Osteocyte (in vitro differentiated cells): Measurements from ENCODE around the gene JADE1. TPM values are rescaled to one million over a fixed set of nuclear protein-coding genes. Genes with fewer than 3 reads are reported as not detected.

Source experiments
- DNase-seq: peaks from one replicate; pipeline ENCODE4 v3.0.0; 2021; ENCODE audit warnings: mixed read lengths; ENCODE audit not compliant: unreplicated experiment; ENCODE audit errors: extremely low spot score
- H3K27ac Mint-ChIP-seq: one replicate; pipeline ENCODE4 v1.8.0; 2021; ENCODE audit warnings: mild to moderate bottlenecking, mixed read lengths; ENCODE audit not compliant: unreplicated experiment
- H3K27me3 Mint-ChIP-seq: one replicate; pipeline ENCODE4 v1.8.0; 2021; ENCODE audit warnings: mixed read lengths; ENCODE audit not compliant: unreplicated experiment
- H3K36me3 Mint-ChIP-seq: one replicate; pipeline ENCODE4 v1.8.0; 2021; ENCODE audit warnings: mixed read lengths; ENCODE audit not compliant: unreplicated experiment
- H3K4me1 Mint-ChIP-seq: one replicate; pipeline ENCODE4 v1.8.0; 2021; ENCODE audit warnings: mixed read lengths; ENCODE audit not compliant: unreplicated experiment
- H3K4me3 Mint-ChIP-seq: one replicate; pipeline ENCODE4 v1.8.0; 2021; ENCODE audit warnings: mild to moderate bottlenecking, moderate library complexity, mixed read lengths; ENCODE audit not compliant: unreplicated experiment
- H3K9me3 Mint-ChIP-seq: one replicate; pipeline ENCODE4 v1.8.0; 2021; ENCODE audit warnings: mixed read lengths; ENCODE audit not compliant: unreplicated experiment
- total RNA-seq: library from RNA; stranded (reverse); gene quantifications from 2 replicates; pipeline ENCODE4 v1.2.1, GENCODE V29; 2021
- TF ChIP-seq, protein P1 (sequence below): fragments of 200-600 bp; sonication (generic); IDR thresholded peaks from 2 replicates; pipeline ENCODE4 v1.5.0; 2021; ENCODE audit warnings: antibody characterized with exemption, mild to moderate bottlenecking, moderate library complexity

JADE1 gene
- total RNA-seq, 1 donor from 2014 or later: 19.7 TPM

DNA sequence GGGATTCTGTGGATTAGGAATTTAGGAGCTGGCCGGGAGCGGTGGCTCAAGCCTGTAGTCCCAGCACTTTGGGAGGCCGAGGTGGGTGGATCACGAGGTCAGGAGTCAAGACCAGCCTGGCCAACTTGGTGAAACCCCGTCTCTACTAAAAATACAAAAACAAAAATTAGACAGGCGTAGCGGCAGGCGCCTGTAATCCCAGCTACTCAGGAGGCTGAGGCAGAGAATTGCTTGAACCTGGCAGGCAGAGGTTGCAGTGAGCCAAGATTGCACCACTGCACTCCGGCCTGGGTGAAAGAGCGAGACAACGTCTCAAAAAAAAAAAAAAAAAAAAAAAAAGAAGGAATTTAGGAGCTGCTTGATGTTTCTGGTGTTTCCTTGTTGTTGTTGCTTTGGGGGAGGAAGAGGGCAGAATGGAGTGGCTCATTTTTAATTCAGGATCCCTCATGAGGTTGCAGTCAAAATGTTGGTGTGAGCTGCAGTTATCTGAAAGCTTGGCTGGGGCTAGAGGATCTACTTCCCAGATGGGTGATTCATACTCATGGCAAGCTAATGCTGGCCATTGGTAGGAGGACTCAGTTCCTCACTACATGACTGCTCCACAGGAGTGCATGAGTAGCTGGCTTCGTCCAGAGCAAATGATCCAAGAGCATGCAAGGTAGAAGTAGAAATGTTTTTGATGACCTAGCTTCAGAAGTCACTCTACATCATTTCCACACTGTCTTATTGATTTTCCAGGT lies 26.5 kb upstream of the JADE1 start:
- TF ChIP-seq, protein P1, sequence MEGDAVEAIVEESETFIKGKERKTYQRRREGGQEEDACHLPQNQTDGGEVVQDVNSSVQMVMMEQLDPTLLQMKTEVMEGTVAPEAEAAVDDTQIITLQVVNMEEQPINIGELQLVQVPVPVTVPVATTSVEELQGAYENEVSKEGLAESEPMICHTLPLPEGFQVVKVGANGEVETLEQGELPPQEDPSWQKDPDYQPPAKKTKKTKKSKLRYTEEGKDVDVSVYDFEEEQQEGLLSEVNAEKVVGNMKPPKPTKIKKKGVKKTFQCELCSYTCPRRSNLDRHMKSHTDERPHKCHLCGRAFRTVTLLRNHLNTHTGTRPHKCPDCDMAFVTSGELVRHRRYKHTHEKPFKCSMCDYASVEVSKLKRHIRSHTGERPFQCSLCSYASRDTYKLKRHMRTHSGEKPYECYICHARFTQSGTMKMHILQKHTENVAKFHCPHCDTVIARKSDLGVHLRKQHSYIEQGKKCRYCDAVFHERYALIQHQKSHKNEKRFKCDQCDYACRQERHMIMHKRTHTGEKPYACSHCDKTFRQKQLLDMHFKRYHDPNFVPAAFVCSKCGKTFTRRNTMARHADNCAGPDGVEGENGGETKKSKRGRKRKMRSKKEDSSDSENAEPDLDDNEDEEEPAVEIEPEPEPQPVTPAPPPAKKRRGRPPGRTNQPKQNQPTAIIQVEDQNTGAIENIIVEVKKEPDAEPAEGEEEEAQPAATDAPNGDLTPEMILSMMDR: no peak
- no peak for DNase-seq
- no peak overlapping the region for H3K27ac Mint-ChIP-seq

DNA sequence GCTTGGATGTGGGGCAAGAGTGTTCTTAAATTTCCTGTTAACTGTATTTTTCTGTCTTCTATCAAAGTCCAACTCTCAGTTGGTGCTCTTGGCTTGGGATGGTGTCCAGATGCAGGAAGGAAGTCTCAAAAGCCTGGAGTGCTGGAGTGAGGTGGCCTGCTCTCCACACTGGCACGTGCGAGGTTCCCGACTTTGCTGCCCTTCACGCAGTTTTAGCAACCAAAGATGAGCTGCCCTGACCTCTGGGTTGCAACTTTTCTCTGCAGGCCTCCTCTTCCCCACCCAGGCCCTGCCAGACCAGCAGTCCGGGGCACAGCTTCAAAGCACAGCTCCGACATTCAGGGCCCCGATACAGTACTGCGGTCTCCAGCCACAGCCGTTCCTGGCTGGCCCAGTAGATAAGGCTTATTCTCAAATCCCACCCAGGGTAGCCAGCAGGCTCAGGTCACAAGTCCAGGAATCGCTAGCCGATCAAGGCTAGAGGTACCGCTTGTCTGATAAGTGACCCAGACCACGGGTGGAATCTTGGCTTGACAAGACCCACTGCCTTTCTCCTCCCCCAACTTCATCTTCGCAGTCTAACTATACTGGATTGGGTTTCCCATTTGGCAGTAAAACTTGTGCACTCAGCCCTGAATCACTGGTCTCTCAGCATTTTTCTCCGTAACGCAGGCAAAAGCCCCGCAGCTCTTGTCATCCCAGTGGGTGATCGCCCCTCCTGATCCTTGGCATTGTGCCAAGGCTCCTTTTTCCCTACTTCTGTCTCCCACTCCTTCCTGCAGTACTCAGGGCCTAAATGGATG lies 21.8 kb upstream of the JADE1 start:
- Mint-ChIP-seq H3K27ac (no peak overlapping the region), H3K4me3 (no peak overlapping the region), H3K36me3 (no peaks in the 10 kb centered on the region), H3K4me1 (no peaks in the 10 kb centered on the region), H3K9me3 (no peaks in the 10 kb centered on the region), H3K27me3 (no peaks in the 10 kb centered on the region)
- peak; percentile 74 for DNase-seq
- TF ChIP-seq, protein P1: no peak

More for the DNA sequence above, 26.5 kb upstream of the JADE1 start:
- H3K36me3 Mint-ChIP-seq: no peaks in the 10 kb centered on the region
- no peak overlapping the region for H3K4me3 Mint-ChIP-seq
- H3K4me1 Mint-ChIP-seq: no peaks in the 10 kb centered on the region
- no peaks in the 10 kb centered on the region for H3K27me3 Mint-ChIP-seq
- H3K9me3 Mint-ChIP-seq: peaks cover 3% of the 10 kb centered on the region

DNA sequence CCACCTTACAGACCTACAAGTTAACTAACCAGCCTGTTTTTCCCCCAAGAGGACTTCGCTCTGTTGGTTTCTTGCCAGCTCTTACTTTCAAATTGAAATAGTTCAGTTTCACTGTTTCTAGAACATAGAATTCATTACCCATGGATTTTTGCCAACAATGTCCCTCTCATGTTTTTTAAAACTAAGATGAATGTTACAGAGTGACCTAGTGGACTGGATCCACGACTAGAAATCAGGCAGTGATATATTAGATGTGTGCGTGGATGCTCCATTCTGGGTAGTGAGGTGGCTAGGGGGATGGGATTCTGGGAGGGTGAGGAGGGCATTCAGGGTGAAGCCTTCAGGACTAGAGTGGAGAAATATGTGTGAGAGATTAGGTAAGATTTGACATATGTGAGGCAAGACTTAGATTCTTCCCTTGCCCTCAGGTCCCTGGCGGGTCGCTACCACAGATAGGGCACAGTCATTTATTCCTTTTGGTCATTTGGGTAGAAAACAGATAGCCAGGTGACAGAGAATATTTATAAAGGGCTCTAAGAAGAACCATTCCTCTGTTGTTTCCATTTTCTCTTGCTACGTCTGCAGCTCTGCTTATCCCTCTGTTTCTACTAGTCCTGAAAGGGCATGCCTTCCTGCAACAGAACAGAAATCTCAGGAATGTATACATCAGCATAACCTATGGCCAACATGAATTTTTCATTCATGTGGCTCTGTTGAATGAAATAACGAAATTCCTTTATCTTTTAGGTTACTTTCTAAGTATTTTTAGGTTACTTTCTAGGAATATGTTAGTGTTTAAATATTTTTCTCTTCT lies 15.4 kb upstream of the JADE1 start:
- no peak for DNase-seq
- Mint-ChIP-seq H3K9me3 (no peaks in the 10 kb centered on the region), H3K36me3 (no peaks in the 10 kb centered on the region), H3K4me3 (no peak overlapping the region), H3K27me3 (no peaks in the 10 kb centered on the region), H3K27ac (no peak overlapping the region), H3K4me1 (peaks cover 7% of the 10 kb centered on the region)
- TF ChIP-seq, protein P1: no peak

DNA sequence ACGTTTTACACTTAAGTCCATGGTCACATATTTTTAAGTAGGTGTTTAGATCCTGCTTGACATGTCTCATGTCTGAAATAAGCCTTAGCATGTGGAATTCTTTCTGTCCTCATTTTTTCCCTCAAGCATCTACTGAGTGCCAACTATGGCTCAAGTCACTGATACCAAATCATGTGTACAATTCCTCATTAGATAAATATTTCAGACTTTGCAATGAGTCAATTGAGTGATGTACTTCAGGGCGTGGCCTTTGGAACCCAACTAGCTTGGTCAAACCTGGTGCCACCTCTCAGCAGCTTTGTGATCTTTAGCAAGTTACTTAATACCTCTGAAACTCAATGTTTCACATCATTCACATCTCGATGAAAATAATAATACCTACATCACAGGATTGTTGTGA lies 12.6 kb upstream of the JADE1 start:
- Mint-ChIP-seq H3K27me3 (no peaks in the 10 kb centered on the region), H3K36me3 (no peaks in the 10 kb centered on the region), H3K4me3 (no peak overlapping the region), H3K27ac (no peak overlapping the region), H3K4me1 (peaks cover 7% of the 10 kb centered on the region), H3K9me3 (no peaks in the 10 kb centered on the region)
- TF ChIP-seq, protein P1: no peak
- no peak for DNase-seq
